Ovary (tissue), 9 donors: Measurements from ENCODE around the gene HES5. TPM values are rescaled to one million over a fixed set of nuclear protein-coding genes. Genes with fewer than 3 reads are reported as not detected.

ENCODE experiments used
- DNase-seq, 5 donors: peaks; one replicate each; pipeline ENCODE4 v3.0.0-alpha.2; 2019 to 2020
- H3K27ac ChIP-seq, 2 donors: fragments of 200-600 bp; one replicate each; pipeline versions ENCODE4 v1.5.1 to v1.8.0; 2019 to 2022
- H3K27me3 ChIP-seq: fragments of 200-600 bp; one replicate; pipeline ENCODE4 v1.8.0; 2022
- H3K36me3 ChIP-seq: fragments of 200-600 bp; sonication (generic); one replicate; pipeline ENCODE4 v1.5.1; 2019
- H3K4me1 ChIP-seq: one replicate; pipeline ENCODE4 v1.8.1; 2013; ENCODE audit warnings: mild to moderate bottlenecking, moderate library complexity; ENCODE audit not compliant: insufficient read depth
- H3K4me3 ChIP-seq: fragments of 200-600 bp; sonication (generic); one replicate; pipeline ENCODE4 v1.5.1; 2017
- H3K9me3 ChIP-seq, 2 donors: fragments of 200-600 bp in 1 of 2; sonication (generic) in 1 of 2; one replicate each; pipeline versions ENCODE4 v1.5.1 to v1.8.1; 2013 to 2019; ENCODE audit warnings: mild to moderate bottlenecking in 1 of 2, moderate library complexity in 1 of 2
- EP300 ChIP-seq: sonication (generic); formaldehyde crosslinking; IDR thresholded peaks from one replicate; pipeline ENCODE4 v1.6.1; 2017; ENCODE audit warnings: antibody characterized with exemption
- POLR2A ChIP-seq: fragments of 450-650 bp; IDR thresholded peaks from one replicate; pipeline ENCODE4 v1.6.1; 2017; ENCODE audit warnings: antibody characterized with exemption, mild to moderate bottlenecking, moderate library complexity
- WGBS, 3 donors: extraction: QIAGEN DNeasy Blood & Tissue Kit in 1 of 3; methylation state at CpG; one replicate each; pipeline versions ENCODE4 v1.1.5 to v1.1.7; 2013 to 2017; 5-methylcytosine and 5-hydroxymethylcytosine counted together
- intact Hi-C, 4 donors: fragments of 100-400 bp; cut with DNase I; formaldehyde crosslinking; loops; one replicate each; pipeline versions ENCODE4 v1.11.0 to v1.15.1; 2022 to 2023
- polyA plus RNA-seq, 2 donors: library from polyadenylated mRNA; stranded (reverse); fragments of 200-250 nt in 1 of 2; fragments of 350-450 nt in 1 of 2; fragmentation: Illumina TruSeq in 1 of 2; extraction: RNeasy Lipid Tissue Mini Kit (QIAGEN cat#74804) in 1 of 2; gene quantifications; one replicate each; pipeline ENCODE4 v1.2.3, GENCODE V29; 2013 to 2014
- total RNA-seq, 7 donors: library from RNA; depleted of rRNA in 2 of 7; stranded (reverse); fragments of >200 nt in 2 of 7; fragmentation: NEBNext Ultra II Directional in 3 of 7; extraction: Animal tissue kit (Norgen Biotek cat#: 25700) in 3 of 7; gene quantifications; one replicate each; pipeline versions ENCODE4 v1.1.0 to v1.2.4, GENCODE V29; 2016 to 2023
- TF ChIP-seq, protein P1 (sequence below), 3 donors: fragments of 450-650 bp in 2 of 3; fragments of 200-600 bp in 1 of 3; IDR thresholded peaks; one replicate each; pipeline versions ENCODE4 v1.5.1 to v1.8.0; 2016 to 2022; ENCODE audit warnings: antibody characterized with exemption in 3 of 3, mild to moderate bottlenecking in 1 of 3
- donor health status: DM: no; HTN: no; CAD: no; lungs with moderate emphysema.
- donor health status: DM: no; HTN: no; CAD: no.
- donor health status: Bipolar disorder and iron deficiency.
- donor health status: DM: yes; HTN: yes; CAD: no.
- donor health status: DM: no; HTN: no; CAD: no.
- donor health status: DM: yes; HTN: yes; CAD: no.

Gene HES5
- total and polyA plus RNA-seq, 9 donors, result 0.13 to 0.53 (median 0.31) TPM; not detected in 4

DNA sequence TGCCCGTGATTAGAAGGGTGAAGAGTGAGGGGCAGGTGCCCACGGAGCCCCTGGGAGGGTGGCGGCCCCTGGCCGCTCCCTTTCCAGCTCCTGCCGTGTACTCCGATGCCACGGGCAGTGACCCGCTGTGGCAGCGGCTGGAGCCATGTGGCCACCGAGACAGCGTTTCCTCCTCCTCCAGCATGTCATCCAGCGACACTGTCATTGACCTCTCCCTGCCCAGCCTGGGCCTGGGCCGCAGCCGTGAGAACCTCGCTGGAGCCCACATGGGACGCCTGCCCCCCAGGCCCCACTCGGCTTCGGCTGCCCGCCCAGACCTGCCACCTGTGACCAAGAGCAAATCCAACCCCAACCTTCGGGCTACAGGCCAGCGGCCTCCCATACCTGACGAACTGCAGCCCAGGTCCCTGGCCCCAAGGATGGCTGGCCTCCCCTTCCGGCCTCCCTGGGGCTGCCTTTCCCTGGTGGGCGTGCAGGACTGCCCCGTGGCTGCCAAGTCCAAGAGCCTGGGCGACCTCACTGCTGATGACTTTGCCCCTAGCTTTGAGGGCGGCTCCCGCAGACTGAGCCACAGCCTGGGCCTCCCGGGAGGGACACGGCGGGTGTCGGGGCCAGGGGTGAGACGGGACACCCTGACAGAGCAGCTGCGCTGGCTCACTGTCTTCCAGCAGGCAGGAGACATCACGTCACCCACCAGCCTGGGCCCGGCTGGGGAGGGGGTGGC, 25.7 kb downstream of the HES5 start:
- WGBS, 3 donors, result 26 to 47% (median 27%) methylated on average over 19 to 36 of the region's 36 CpGs
- intact Hi-C loops, result no loop called here
- Histone ChIP-seq H3K9me3 (no peaks in the 10 kb centered on the region), H3K27ac (no peak overlapping the region), H3K36me3 (no peaks in the 10 kb centered on the region), H3K4me3 (no peak overlapping the region), H3K27me3 (peaks cover 6% of the 10 kb centered on the region), H3K4me1 (no peaks in the 10 kb centered on the region)
- DNase-seq, result no peak
- TF ChIP-seq POLR2A, result no peak
- TF ChIP-seq, protein P1, sequence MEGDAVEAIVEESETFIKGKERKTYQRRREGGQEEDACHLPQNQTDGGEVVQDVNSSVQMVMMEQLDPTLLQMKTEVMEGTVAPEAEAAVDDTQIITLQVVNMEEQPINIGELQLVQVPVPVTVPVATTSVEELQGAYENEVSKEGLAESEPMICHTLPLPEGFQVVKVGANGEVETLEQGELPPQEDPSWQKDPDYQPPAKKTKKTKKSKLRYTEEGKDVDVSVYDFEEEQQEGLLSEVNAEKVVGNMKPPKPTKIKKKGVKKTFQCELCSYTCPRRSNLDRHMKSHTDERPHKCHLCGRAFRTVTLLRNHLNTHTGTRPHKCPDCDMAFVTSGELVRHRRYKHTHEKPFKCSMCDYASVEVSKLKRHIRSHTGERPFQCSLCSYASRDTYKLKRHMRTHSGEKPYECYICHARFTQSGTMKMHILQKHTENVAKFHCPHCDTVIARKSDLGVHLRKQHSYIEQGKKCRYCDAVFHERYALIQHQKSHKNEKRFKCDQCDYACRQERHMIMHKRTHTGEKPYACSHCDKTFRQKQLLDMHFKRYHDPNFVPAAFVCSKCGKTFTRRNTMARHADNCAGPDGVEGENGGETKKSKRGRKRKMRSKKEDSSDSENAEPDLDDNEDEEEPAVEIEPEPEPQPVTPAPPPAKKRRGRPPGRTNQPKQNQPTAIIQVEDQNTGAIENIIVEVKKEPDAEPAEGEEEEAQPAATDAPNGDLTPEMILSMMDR (IDR thresholded peaks at IDR 0.05), result no peak
- TF ChIP-seq EP300, result no peak

GRCh38 chr1:2503554-2504224, 26.4 kb downstream of the HES5 start:
- Histone ChIP-seq H3K4me3 (no peak overlapping the region), H3K9me3 (no peaks in the 10 kb centered on the region), H3K27me3 (peaks cover 6% of the 10 kb centered on the region), H3K4me1 (no peaks in the 10 kb centered on the region), H3K27ac (no peak overlapping the region), H3K36me3 (no peaks in the 10 kb centered on the region)
- TF ChIP-seq, protein P1 (IDR thresholded peaks at IDR 0.05), result no peak
- no peak for TF ChIP-seq EP300
- TF ChIP-seq POLR2A, result no peak
- intact Hi-C loops, result no loop called here
- 10 to 14% (median 12%) methylated on average over 33 to 42 of the region's 42 CpGs for WGBS, 3 donors
- no peak for DNase-seq

DNA sequence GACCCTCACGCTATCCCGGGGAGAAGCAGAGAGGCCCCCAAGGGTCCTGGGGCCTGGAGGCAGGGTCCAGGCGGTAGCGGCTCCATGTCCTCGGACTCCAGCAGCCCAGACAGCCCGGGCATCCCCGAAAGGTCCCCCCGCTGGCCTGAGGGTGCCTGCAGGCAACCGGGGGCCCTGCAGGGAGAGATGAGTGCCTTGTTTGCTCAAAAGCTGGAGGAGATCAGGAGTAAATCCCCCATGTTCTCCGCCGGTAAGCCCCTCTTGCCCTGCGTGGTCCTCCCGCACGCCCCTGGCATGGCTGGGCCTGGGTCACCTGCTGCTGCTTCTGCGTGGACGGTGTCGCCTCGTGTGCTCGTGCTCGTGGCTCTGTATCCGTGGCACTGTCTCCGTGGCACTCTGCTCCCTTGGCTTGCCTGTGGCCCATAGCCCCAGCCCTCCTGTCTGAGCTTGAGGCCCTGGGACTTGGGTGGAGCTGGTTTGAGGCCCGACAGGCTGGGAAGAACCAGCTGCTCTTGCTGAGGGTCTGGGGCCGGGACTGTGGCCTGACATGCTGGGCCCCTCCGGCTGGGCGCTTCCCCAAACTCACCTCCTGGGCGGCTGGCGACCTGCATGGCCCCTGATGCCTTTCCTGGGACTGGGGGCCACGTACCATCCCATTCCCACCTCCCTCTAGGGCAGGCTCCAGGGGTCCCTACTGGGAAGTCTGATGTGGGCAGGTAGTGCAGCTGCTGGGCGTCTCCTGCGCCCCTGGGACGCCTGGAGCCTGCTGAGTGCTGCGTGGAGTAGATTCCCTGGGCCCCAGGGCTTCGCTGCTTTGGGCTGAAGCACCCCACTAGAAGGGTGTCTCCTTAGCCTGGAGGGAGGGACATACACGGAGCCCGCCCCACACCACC, 27.2 kb downstream of the HES5 start:
- H3K27me3 ChIP-seq, result peaks cover 6% of the 10 kb centered on the region
- no peak overlapping the region for H3K4me3 ChIP-seq
- H3K27ac ChIP-seq, result no peak overlapping the region
- no peak for DNase-seq
- TF ChIP-seq EP300, result no peak
- TF ChIP-seq, protein P1 (IDR thresholded peaks at IDR 0.05), result no peak
- TF ChIP-seq POLR2A, result no peak
- intact Hi-C loops, result no loop called here
- no peaks in the 10 kb centered on the region for H3K4me1 ChIP-seq
- WGBS, 3 donors, result 56 to 73% (median 63%) methylated on average over 24 to 36 of the region's 36 CpGs
- no peaks in the 10 kb centered on the region for H3K36me3 ChIP-seq
- no peaks in the 10 kb centered on the region for H3K9me3 ChIP-seq

DNA sequence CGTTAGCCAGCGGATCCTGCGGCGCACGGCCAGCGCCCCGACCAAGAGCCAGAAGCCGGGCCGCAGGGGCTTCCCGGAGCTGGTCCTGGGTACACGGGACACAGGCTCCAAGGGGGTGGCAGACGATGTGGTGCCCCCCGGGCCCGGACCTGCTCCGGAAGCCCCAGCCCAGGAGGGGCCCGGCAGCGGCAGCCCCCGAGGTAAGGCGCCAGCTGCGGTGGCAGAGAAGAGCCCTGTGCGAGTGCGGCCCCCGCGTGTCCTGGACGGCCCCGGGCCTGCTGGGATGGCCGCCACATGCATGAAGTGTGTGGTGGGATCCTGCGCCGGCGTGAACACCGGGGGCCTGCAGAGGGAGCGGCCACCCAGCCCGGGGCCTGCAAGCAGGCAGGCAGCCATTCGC, 27.9 kb downstream of the HES5 start:
- intact Hi-C loops, result no loop called here
- no peak overlapping the region for H3K27ac ChIP-seq
- no peaks in the 10 kb centered on the region for H3K4me1 ChIP-seq
- H3K36me3 ChIP-seq, result no peaks in the 10 kb centered on the region
- WGBS, 3 donors, result 71 to 77% (median 72%) methylated on average over 34 of the region's 34 CpGs
- peaks cover 6% of the 10 kb centered on the region for H3K27me3 ChIP-seq
- no peak overlapping the region for H3K4me3 ChIP-seq
- TF ChIP-seq EP300 (no peak), POLR2A (no peak)
- TF ChIP-seq, protein P1 (IDR thresholded peaks at IDR 0.05), result no peak
- no peak for DNase-seq
- no peaks in the 10 kb centered on the region for H3K9me3 ChIP-seq
